Endothelial cell of umbilical vein (primary cell): ENCODE data around the gene ANKMY1. TPM values are rescaled to one million over a fixed set of nuclear protein-coding genes. Genes with fewer than 3 reads are reported as not detected.

ENCODE experiments used
- BruUV-seq: library from RNA; stranded (reverse); fragments of 400-500 nt; replicated peaks from 2 replicates; lab custom pipeline; 2021; lab: Mats Ljungman, UMichigan
- CTCF ChIA-PET: fragments of 300-600, 350-600 bp; sonication (Branson Sonifier 250); formaldehyde crosslinking; loops from one replicate; lab custom pipeline; 2021; ENCODE audit warnings: antibody characterized with exemption, inconsistent platforms; lab: Charles Lee
- POLR2A ChIA-PET: fragments of 300-600, 350-600 bp; sonication (Branson Sonifier 250); formaldehyde crosslinking; loops from one replicate; lab custom pipeline; 2021; ENCODE audit warnings: antibody characterized with exemption, inconsistent platforms; lab: Charles Lee
- DNase-seq: peaks from one replicate; pipeline ENCODE4 v3.0.0-alpha.2; 2011; ENCODE audit warnings: low read depth, low spot score
- FAIRE-seq: peaks from 2 replicates; lab custom pipeline; 2011; peaks lifted over from hg19 to GRCh38; lab: Jason Lieb, UNC
- H2AFZ ChIP-seq: 2 replicates; pipeline ENCODE4 v1.6.0; 2012; ENCODE audit warnings: low read depth, low read length, control low read depth, inconsistent platforms
- H3K27ac ChIP-seq: 2 replicates; pipeline ENCODE4 v1.5.1; 2011; ENCODE audit warnings: low read depth, mild to moderate bottlenecking, control low read depth, low read length, moderate library complexity; ENCODE audit not compliant: insufficient read depth
- H3K27me3 ChIP-seq, 2 experiments: 2 replicates each; pipeline versions ENCODE4 v1.6.0 to v1.6.1; 2011; ENCODE audit warnings: low read length in 2 of 2, mixed read lengths in 1 of 2; ENCODE audit not compliant: control insufficient read depth in 2 of 2, insufficient read depth in 2 of 2
- H3K36me3 ChIP-seq, 2 experiments: 2 replicates in 1 of 2; 3 replicates in 1 of 2; pipeline ENCODE4 v1.5.1; 2011; ENCODE audit warnings: low read length in 2 of 2, mild to moderate bottlenecking in 1 of 2, moderate library complexity in 1 of 2; ENCODE audit not compliant: control insufficient read depth in 2 of 2, insufficient read depth in 2 of 2; ENCODE audit errors: extremely low read depth in 1 of 2
- H3K4me1 ChIP-seq: 3 replicates; pipeline ENCODE4 v1.5.1; 2011; ENCODE audit warnings: mild to moderate bottlenecking, low read length; ENCODE audit not compliant: control insufficient read depth, insufficient read depth; ENCODE audit errors: extremely low read depth
- H3K4me2 ChIP-seq: 2 replicates; pipeline ENCODE4 v1.6.1; 2011; ENCODE audit warnings: low read length, control low read depth, mixed read lengths; ENCODE audit not compliant: insufficient read depth
- H3K4me3 ChIP-seq, 3 experiments: fragments of 200-600 bp in 1 of 3; sonication (generic), shearing (Covaris generic) in 1 of 3; replicated peaks in 1 of 3; 2 replicates each; pipeline ENCODE4 v1.5.1; 2011 to 2016; ENCODE audit warnings: control low read depth in 3 of 3, low read length in 3 of 3, mild to moderate bottlenecking in 2 of 3, inconsistent platforms in 1 of 3, low read depth in 1 of 3, moderate library complexity in 1 of 3; ENCODE audit not compliant: insufficient read depth in 1 of 3
- H3K79me2 ChIP-seq: 2 replicates; pipeline ENCODE4 v1.6.0; 2012; ENCODE audit warnings: low read length, inconsistent platforms; ENCODE audit not compliant: control insufficient read depth, insufficient read depth
- H3K9ac ChIP-seq: replicated peaks from 2 replicates; pipeline ENCODE3; 2011; ENCODE audit warnings: low read length, control low read depth; ENCODE audit not compliant: insufficient read depth; ENCODE audit errors: extremely low read depth
- H3K9me1 ChIP-seq: replicated peaks from 3 replicates; pipeline ENCODE4 v1.6.0; 2011; ENCODE audit warnings: mild to moderate bottlenecking, low read length; ENCODE audit not compliant: control insufficient read depth, insufficient read depth; ENCODE audit errors: extremely low read depth
- H3K9me3 ChIP-seq: replicated peaks from 2 replicates; pipeline ENCODE4 v1.5.1; 2012; ENCODE audit warnings: low read length, inconsistent platforms; ENCODE audit not compliant: control insufficient read depth, insufficient read depth
- H4K20me1 ChIP-seq: replicated peaks from 2 replicates; pipeline ENCODE3; 2011; ENCODE audit warnings: mild to moderate bottlenecking, low read length; ENCODE audit not compliant: control insufficient read depth, insufficient read depth; ENCODE audit errors: extremely low read depth
- EZH2 ChIP-seq: IDR thresholded peaks from 2 replicates; pipeline ENCODE4 v1.6.1; 2012; ENCODE audit warnings: borderline replicate concordance, low read depth, mild to moderate bottlenecking, moderate library complexity, low read length, inconsistent platforms; ENCODE audit not compliant: severe bottlenecking
- FOS ChIP-seq: IDR thresholded peaks from 2 replicates; pipeline ENCODE4 v1.6.1; 2011; ENCODE audit warnings: mild to moderate bottlenecking, low read length, moderate library complexity, borderline replicate concordance; ENCODE audit not compliant: insufficient read depth
- GATA2 ChIP-seq: IDR thresholded peaks from 2 replicates; pipeline ENCODE4 v1.7.0; 2011; ENCODE audit warnings: low read depth, mild to moderate bottlenecking, moderate library complexity, mixed read lengths, low read length; ENCODE audit not compliant: insufficient read length, insufficient read depth
- JUN ChIP-seq: IDR thresholded peaks from 2 replicates; pipeline ENCODE4 v1.6.1; 2011; ENCODE audit warnings: borderline replicate concordance, low read depth; ENCODE audit not compliant: insufficient read length, insufficient read depth
- MYC ChIP-seq: IDR thresholded peaks from one replicate; pipeline ENCODE4 v1.6.1; 2011; ENCODE audit warnings: mild to moderate bottlenecking, low read depth, low read length
- POLR2A ChIP-seq: IDR thresholded peaks from 2 replicates; pipeline ENCODE4 v1.6.1; 2012; ENCODE audit warnings: low read depth, mild to moderate bottlenecking, control low read depth, low read length
- POLR2AphosphoS5 ChIP-seq: IDR thresholded peaks from 2 replicates; pipeline ENCODE4 v1.6.1; 2012; ENCODE audit warnings: low read depth, mild to moderate bottlenecking, control low read depth, low read length, moderate library complexity; ENCODE audit not compliant: insufficient read depth
- dilution Hi-C: fragments of 300-500 bp; cut with MboI; formaldehyde crosslinking; loops from one replicate; pipeline ENCODE4 v1.15.0; 2019; ENCODE audit warnings: low sequenced_read_pairs; ENCODE audit not compliant: extremely low pct_ligation_motif_present
- intact Hi-C: fragments of 100-400 bp; cut with micrococcal nuclease; formaldehyde crosslinking; loops from one replicate; pipeline ENCODE4 v1.10.0; 2022
- polyA plus RNA-seq, 4 experiments: library from polyadenylated mRNA; depleted of rRNA in 3 of 4; stranded (reverse) in 3 of 4; unstranded in 1 of 4; fragments of >200 nt; gene quantifications; 2 replicates each; pipeline versions ENCODE4 v1.2.1 to v1.2.3, GENCODE V29; 2011 to 2012; ENCODE audit warnings: missing spikeins in 1 of 4
- total RNA-seq: library from RNA; stranded (reverse); gene quantifications from 2 replicates; pipeline ENCODE4 v1.2.3, GENCODE V29; 2021
- TF ChIP-seq, protein P1 (sequence below), 2 donors: IDR thresholded peaks; 1 replicate in 1 of 2; 2 replicates in 1 of 2; pipeline ENCODE4 v1.5.1; 2011; ENCODE audit warnings: low read length in 2 of 2, mild to moderate bottlenecking in 2 of 2, moderate library complexity in 2 of 2, control low read depth in 1 of 2, inconsistent platforms in 1 of 2, low read depth in 1 of 2; ENCODE audit not compliant: insufficient read depth in 1 of 2; ENCODE audit errors: extremely low read depth in 1 of 2
- TF ChIP-seq, protein P2 (sequence below): IDR thresholded peaks from 2 replicates; pipeline ENCODE4 v1.6.1; 2011; ENCODE audit not compliant: insufficient read depth, insufficient read length

ANKMY1 gene
- total and polyA plus RNA-seq, 2 donors (not counting 3 experiments of a cell fraction or from before 2014, with no cell fraction given) = 9.0 to 16.0 TPM

- TSS peak; percentile 53 for BruUV-seq
- Histone ChIP-seq H3K9me1 (no peaks in the 10 kb centered on the region), H3K9me3 (no peaks in the 10 kb centered on the region), H3K27me3 (no peaks in the 10 kb centered on the region), H3K4me3 (no peak overlapping the region), H3K36me3 (no peaks in the 10 kb centered on the region), H3K9ac (no peak overlapping the region), H3K79me2 (no peaks in the 10 kb centered on the region), H4K20me1 (no peaks in the 10 kb centered on the region), H3K4me2 (no peak overlapping the region), H3K27ac (no peak overlapping the region), H3K4me1 (no peaks in the 10 kb centered on the region), H2AFZ (no peak overlapping the region)
- TF ChIP-seq POLR2A (no peak), FOS (no peak), MYC (no peak), GATA2 (no peak), EZH2 (no peak), POLR2AphosphoS5 (no peak), JUN (no peak)
- TF ChIP-seq, protein P1, sequence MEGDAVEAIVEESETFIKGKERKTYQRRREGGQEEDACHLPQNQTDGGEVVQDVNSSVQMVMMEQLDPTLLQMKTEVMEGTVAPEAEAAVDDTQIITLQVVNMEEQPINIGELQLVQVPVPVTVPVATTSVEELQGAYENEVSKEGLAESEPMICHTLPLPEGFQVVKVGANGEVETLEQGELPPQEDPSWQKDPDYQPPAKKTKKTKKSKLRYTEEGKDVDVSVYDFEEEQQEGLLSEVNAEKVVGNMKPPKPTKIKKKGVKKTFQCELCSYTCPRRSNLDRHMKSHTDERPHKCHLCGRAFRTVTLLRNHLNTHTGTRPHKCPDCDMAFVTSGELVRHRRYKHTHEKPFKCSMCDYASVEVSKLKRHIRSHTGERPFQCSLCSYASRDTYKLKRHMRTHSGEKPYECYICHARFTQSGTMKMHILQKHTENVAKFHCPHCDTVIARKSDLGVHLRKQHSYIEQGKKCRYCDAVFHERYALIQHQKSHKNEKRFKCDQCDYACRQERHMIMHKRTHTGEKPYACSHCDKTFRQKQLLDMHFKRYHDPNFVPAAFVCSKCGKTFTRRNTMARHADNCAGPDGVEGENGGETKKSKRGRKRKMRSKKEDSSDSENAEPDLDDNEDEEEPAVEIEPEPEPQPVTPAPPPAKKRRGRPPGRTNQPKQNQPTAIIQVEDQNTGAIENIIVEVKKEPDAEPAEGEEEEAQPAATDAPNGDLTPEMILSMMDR (IDR thresholded peaks at IDR 0.05; ENCODE audit: extremely low read depth in 1 of 2, insufficient read depth in 1 of 2, low read depth in 1 of 2, low read length in 2 of 2) = no peak
- TF ChIP-seq, protein P2, sequence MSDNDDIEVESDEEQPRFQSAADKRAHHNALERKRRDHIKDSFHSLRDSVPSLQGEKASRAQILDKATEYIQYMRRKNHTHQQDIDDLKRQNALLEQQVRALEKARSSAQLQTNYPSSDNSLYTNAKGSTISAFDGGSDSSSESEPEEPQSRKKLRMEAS = no peak
- dilution Hi-C loops = no loop called here
- ChIA-PET CTCF (no interaction called here), POLR2A (no interaction called here)
- FAIRE-seq (no peak), DNase-seq (no peak)
- intact Hi-C loops = no loop called here
Measured at GRCh38 chr2:240467659-240468302, 90.0 kb downstream of the ANKMY1 start.
